HG03571 (cell line): ENCODE data around the gene ARID5A.

Experiments
- ATAC-seq: cut with Tn5 transposase; IDR thresholded peaks from one replicate; pipeline ENCODE4 v1.9.1; 2021; ENCODE audit not compliant: unreplicated experiment

Gene ARID5A

DNA sequence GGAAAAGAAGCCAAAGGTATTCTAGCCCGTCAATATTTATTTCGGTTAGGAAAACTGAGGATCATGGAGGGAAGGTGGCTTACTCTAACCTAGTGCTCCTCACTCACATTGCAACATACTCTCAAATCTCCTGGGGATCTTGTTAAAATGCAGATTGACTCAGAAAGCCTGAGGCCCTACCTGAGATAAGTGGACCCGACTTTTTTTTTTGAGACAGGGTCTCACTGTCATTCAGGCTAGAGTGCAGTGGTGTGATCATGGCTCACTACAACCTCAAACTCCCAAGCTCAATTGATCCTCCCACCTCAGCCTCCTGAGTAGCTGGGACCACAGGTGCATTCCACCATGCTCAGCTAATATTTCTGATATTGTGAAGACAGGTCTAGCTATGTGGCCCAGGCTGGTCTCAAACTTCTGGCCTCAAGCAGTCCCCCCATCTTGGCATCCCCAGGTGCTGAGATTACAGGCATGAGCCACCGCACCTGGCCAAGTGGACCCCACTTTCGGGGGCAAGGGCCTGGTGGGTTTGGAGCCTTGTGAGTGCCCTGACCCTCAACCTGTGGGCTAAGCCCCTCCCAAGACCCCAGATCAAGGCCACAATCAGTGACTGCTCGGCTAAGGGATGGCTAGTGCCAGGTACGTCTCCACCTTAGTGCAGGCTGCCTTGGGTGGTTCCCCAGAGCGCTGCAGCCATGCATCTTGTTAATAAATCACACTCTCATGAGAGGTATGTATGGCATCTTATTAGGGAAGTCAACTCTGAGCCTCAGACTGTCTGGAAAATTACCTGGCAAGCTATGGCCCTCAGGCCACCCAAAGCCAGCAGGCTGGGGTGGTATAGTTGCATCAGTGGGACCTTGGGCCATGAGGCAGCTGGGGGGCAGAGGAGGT is 30.3 kb upstream of the ARID5A start:
- ATAC-seq, result no peak

DNA sequence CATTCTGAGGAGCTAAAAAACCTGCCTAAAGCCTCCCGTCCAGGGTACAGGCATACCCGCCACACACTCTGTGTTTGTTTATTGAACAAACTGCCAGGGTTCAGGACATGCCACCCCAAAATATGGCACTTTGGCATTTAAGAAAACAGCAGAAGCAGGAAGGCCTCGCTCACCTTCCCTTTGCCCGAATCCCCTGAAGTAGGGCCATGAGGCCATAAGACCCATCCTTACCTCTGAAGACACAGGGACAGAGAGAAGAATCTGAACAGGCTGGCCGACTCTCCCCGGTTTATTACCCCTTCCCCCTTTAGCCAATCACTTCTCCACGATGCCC is 29.7 kb upstream of the ARID5A start:
- ATAC-seq, result no peak

DNA sequence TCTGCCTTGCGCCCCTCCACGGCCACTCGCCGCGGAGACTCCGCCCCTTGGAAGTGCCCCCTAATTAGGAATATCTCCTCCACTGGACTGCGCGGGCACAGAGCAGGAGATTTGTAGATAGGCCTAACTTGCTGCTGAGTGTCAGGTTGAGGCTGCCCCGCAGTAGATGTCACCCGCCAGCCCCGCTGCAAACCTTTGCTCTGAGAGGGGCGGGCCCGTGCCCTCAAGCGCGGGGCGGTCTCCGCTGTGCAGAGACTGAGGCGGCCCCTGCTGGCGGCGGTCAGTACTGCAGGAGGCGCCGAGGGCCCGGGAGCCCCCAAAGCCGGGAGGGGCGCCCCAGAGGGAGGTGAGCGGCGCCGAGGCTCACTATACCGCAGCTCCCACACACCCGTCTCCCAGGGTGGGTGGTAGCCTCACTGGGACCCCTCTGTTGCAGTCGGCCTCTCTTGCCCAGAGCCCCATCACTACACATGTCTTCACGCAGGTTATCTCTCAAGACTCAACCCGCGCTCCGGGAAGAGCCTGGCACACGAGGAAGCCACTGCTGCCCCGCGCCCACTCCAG is 28.5 kb upstream of the ARID5A start:
- no peak for ATAC-seq

DNA sequence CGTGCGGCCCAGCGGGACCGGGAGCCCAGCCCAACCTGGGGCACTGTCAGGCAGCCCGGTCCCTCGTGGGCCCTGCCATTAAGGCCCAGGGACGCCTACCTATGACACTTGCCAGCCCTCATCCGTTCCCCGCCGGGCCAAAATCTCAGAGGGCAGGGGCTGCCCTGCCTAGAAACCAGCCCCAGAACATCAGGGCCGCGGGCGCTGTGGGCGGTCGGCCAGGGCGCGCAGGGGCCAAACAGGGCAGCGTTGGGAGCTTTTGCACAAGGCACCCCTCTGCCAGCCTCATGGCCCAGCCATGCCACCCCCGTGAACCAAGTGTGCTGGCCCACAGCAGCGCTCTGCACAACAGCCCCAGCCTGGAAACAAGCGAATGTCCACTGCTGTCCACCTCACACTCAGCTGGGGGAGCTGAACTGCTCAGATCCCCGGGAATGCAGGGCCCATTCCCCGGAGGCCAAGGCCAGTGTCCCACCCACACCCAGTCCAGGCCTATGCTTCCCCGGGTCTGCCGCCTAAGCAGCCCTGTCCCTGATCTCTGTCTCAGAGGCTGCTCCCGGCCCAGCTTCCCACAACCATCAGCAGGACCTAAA is 27.9 kb upstream of the ARID5A start:
- no peak for ATAC-seq

DNA sequence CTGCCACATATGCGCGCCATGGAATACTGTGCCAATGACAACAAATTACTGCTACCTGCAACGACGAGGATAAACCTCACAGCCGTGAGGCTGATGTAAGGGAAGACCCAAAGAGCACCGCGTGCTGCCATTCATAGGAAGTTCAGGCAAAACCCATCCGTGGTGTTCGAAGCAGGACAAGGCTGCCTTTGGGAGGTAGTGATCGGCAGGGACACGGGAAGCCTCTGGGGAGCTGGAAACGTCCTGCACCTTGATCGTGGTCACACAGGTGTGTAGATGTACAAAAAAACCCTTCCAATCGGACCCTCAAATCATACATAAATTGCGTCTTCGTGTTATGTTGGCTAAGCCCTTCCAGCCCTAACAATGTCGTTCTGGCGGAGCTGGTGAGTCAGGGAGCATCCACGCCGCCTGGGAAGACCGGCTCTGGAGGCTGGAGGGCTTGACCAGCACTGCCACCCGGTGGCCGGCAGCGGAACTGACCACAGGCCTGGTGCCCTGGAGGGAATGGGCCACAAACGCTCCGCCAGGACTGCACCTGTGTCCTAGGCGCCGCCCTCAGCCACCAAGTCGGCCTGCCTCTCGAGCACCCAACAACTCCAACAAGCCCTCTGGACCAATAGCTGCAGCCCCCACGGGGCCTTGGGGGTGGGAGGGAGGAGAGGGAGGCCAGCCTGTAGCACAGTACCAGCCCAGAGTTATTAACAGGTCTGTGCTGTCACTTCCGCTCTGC is 27.3 kb upstream of the ARID5A start:
- no peak for ATAC-seq

DNA sequence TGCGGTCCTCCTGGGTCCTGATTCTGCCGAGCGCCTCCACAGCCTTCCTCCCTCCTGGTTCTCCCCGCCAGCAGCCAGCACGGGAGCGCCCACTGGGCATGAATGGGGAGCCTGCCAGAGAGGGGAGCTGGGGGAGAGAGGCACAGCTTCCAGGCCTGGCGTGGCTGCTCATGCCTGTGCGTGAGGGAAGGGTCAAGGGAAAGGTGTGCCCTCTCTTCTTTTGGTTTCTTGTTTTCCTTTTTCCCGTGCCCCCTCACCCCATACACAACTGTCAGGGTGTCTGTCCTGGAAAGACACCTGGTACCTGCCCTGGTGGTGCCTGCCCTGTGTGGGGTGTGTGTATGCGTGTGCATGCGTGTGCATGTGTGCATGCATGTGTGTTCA is 26.7 kb upstream of the ARID5A start:
- no peak for ATAC-seq

DNA sequence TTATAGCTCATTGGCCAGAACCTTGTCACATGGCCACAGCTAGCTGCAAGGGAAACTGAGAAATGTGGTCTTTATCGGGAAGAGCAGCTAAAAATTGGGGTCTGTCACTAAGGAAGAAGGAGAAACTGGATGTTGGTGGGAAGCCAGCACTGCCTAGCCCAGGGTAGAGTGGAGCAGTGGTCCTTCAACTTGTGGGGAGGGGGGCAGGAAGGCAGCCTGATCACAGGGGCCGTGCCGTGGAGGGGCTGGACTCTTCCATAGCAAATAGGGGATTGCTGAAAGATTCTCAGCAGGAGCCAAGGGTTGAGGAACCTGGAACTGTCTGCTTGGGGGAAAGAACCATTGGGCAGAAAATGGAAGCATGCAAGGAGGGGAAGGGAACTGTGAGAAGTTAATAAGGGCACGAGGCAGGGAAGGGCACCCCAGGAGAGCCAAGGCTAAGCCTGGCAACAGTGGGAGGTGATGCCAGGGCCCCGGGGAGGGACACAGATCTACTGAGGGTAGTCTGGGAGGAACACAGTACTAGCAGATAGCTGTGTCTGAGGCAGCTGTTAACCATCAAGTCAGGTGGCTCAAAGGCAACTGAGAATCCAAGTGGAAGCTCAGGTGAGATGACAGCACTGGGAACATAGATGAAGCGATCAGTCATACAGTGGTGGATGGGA is 25.5 kb upstream of the ARID5A start:
- no peak for ATAC-seq

DNA sequence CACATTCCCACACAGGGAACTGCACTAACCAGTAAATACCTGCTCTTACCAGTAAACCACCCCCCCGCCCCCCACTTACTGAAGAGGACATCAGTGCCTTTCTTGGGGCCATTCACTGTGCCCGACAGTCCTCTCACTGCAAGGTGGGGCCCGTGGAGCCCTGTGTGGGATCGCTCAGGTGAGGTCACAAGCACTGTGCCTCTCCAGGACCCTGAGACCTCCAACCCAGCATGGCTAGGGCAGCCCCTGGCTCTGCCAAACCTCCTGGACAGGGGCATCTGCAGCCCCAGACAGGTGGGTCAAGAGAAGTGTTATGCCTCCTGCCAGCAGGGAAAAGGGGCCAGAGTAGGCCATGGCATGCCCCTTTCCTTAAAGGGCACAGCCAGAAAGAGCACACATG is 24.7 kb upstream of the ARID5A start:
- ATAC-seq, result no peak

DNA sequence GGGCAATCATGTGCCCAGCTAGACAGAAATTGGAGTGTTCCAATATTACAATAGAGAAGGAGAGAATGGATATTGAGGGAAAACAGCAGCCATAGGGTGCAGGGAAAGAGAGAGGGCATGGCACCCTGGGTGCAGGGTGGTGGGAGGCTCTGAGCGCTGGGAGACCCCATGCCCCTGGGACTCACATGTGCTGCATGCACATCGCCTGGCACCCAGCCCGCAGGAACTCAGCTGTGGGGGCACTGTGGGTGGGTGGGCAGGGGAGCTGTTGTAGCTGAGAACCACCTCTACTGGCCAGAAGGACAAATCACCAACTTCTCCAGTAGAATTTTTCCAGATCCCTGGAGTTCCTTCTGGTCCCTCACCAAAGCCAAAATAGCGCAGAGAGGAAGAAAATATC is 24.2 kb upstream of the ARID5A start:
- no peak for ATAC-seq

DNA sequence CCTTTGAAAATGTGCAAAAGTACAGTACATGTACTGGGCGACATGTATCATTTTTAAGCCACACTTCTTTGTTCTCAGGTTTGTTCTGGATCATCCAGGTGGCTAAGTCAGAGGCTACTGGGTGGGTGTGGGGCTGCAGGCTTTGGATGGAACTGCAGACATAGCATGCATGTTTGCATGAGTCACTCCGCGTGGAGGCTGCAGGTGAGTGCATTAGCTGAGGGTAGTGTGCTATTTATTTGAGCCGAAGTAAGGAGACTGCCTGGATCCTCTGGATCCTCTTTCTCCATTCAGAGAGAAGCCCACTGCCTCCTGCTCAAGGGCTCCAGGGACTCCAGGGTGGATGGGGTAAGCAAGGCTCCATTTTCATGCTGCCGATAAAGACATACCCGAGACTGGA is 22.0 kb upstream of the ARID5A start:
- ATAC-seq, result no peak

DNA sequence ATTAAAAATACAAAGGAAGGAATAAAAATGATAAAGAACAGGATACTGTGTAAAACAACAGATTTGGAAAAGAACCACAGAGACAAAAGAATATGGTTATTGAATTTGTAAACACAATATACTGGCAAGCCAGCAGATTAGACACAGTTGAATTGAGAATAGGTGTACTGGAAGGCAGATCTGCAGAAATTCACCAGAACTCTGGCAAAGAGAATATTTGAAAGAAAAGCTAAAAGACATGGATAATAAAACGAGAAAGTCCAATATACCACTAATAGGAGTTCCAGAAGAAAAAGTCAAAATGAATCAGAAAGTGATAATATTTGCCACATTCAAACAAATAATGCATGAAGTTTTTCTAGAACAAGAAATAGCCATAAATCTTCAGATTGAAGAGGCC is 19.5 kb upstream of the ARID5A start:
- no peak for ATAC-seq

DNA sequence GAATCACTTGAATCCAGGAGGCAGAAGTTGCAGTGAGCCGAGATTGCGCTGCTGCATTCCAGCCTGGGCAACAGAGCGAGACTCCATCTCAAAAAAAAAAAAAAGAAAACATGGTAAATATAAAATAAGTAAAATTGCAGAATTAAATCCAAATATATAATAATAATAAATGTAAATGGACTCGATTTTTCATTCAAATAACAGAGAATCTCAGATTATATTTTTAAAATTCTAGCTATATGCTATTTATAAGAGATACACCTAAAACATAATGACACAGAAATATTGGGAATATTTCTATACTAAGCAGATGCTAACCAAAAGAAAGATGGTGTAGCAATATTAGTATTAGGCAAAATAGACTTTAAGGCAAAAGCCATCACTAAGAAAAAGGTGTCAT is 16.3 kb upstream of the ARID5A start:
- ATAC-seq, result no peak

DNA sequence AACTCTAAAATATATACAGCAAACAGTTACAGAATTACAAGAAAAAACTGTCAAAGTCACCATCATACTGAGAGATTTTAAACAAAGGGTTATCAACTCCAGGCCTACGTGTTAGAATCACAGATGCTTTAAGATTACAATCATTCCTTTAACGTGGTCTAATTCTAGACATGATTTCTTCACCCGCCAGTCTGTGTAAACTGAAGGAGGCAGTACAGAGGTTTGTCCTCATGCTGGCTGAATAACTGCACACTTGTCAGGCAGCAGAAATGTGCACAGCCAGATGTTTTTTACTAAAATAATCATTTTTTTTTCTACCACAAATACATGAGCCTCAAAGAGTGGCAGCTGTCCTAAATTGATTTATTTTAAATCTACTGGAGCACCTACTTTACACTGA is 15.9 kb upstream of the ARID5A start:
- ATAC-seq, result no peak

DNA sequence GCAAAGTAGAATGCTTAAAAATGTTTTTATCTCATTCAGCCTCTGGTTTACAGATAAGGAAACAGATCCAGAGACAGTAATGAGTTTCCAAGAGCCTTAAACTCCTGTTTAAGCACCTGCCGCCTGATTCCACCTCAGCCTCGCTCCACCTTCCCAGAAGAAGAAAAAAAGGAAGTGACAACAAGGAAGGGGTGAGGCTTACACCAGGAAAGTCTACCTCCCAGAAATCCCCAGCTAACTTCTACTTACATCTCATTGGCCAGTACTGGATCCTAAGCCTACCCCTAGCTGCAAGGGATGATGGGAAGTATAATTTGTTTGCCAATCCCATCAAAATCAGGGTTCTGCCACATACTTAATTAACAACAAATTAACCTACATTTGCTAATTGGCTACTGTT is 15.3 kb upstream of the ARID5A start:
- no peak for ATAC-seq

DNA sequence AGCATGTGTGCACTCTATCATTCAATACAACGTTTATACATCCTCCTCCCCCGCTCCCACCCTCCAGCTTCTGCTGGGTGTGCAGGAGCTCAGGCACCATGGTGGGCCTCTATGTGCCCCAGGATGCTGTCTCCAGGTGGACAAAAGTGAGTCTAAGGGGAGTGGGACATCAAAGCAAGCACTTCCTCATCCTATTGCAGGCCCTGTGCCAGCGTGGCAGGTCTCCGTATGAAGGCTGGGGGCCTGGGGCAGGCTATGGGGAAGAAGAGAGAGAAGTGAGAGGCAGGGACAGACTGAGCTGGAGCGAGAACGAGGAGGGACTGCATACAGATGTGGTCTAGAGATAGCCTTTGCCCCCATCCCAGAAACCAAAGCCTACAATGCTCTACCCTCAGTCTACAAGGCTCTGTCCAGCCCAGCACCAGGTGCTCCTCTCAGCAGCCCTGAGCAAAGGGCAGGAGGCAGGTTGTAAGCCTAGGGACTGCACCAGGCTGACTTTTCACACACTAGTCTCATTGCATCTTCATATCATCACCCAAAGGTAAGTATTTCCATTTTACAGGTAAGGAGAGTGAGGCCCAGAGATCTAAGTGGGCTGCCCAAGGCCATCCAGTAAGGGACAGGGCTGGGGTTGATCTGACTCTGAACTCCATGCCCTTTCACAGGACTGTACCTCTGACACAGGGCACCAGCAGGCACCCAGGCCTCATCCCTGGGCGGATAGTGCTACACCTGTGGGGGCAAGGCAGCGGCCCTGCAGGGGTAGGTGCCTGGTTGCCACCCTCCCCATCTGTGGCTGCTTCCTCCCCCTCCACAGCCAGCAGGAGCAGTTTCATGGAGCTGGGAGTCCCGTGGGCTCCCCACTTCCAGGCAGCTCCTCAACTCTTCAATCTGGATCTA is 14.0 kb upstream of the ARID5A start:
- ATAC-seq, result no peak

DNA sequence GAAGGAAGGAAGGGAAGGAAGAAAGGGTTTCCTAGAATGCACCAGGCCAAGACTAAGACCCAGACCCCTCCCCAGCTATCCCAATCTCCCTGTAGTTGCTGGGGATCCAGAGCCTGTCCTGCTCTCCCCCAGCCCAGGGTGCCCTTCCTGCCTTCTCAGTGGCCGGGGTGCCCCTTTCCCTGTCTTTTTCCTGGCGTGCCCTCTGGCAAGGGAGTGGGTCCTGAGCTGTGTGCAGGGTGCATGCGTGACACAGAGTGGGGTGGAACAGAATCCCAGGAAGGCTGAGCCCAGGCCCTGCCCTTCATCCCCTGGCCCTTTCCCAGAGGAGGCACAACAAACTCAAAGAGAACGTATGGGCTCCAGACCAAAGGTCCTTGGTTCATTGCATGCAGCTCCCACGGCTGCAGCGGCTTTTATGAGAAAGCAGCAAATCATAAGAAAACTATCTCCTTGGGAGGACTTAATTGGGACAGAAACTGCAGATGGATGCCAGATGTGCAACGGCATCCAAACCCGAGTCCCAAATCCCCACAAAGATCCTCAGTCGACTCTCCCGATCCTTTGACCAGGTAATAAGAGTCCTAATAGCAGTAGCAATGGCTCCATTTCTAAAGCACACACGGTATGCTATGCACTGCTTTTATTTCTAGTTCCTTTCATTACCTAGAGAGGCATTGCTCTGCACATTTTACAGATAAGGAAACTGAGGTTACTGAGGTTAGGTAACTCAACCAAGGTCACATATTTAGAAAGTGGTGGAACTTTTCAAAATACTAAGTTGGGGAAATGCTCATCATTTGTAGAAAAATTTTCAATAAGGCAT is 12.7 kb upstream of the ARID5A start:
- ATAC-seq, result no peak

DNA sequence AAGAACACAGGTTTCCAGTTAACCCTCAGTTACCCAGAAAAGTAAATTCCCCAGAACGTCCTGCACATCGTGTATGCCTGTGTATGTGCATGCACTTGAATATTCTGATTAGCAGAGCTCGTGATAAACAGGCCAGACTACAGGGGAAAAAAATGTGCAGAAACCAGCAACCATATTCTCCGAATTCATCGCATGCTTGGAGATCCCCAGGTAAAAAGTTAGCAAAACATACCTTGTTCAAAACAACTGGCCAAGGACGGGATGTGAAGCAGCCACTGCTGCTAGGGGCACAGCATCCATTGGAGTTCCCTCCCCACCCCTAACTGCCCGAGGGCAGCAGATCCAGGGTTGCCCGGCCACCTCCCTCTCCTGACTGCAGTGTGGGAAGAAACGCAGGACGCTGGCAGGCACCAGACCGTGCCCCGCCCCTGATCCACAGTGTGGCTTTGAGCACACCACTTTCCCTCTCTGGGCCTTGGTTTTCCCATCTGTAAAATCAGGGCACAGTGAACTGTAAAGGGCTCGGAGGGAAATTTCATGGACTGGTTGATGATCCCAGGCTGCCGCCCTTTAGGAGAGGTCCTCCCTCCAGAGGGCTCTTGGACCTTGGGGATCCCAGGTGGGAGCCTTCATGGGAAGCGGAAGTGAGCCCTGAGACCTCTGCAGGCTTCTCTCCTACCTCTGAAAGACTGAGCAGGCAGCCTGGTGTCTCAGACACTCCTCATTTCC is 11.9 kb upstream of the ARID5A start:
- no peak for ATAC-seq

DNA sequence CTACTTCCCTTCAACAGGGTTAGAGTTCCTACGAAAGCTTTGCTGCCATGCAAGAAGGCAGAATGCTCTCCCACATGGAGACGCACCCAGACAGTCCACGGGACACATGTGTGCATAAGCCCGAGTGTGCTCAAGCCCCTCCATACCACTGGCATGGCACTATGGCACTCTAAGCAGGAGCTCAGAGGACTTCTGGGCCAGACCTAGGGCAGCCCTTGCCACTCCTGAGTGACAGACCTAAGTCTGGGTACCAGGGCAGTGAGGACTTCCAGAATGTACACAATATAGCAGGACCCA is 11.4 kb upstream of the ARID5A start:
- no peak for ATAC-seq

DNA sequence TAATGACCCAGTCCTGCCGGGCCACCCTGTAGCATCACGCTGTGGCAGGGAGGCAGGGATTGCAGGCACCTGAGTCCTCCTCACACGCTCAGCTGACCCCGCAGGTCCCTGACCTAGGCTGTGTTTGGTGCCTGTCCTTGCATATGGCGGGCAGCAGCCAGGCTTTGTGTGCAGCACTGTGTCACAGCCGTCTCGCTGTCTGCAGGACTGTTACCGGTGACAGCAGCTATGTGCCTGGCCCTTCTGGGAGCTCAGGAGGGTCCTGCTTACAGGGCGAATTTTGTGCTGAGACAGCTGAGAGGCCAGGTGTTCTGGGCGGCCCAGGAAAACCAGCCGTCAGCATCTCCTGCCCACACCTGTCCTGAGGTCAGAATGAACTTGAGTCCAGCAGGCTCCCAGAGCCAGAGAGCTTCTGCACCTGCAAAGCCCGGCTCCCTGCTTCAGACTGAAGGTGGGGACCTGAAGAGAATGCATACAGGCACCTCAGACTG is 10.4 kb upstream of the ARID5A start:
- ATAC-seq, result no peak
